NK-92 treated with Interleukin-12 subunit alpha and Interleukin-12 subunit beta, amount 100 ng/mL, for 24 hours (cell line): ENCODE measurements around the gene GRPEL2.

Experiments
- DNase-seq: peaks from one replicate; lab custom pipeline; 2025; lab: John Stamatoyannopoulos, UW

The GRPEL2 gene

DNA sequence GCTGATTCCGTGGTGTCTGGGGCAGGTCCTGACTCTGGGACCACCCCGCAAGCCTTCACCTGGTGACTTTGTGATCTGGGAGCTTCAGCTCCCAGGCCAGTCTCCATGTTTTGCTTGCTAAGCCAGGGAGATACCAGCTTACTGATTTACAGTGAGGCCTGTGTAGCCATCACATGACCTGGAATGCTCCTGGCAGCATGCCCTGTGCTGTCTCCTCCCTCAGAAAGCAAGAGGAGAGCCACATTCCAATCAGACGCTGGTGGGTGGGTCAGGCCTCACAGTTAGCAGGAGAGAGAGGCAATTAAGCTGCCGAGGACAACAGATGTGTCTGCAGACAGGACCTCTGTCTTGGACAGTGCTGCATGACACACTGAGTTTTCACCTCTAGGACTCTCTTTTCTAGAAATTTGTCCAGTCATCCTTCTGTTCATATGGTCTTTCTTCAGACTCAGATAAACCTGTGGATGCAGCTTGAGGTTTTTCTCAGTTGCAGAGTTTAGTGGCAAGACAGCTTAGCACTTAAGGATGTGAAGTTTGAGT is 24.4 kb upstream of the GRPEL2 start:
- no peak for DNase-seq

DNA sequence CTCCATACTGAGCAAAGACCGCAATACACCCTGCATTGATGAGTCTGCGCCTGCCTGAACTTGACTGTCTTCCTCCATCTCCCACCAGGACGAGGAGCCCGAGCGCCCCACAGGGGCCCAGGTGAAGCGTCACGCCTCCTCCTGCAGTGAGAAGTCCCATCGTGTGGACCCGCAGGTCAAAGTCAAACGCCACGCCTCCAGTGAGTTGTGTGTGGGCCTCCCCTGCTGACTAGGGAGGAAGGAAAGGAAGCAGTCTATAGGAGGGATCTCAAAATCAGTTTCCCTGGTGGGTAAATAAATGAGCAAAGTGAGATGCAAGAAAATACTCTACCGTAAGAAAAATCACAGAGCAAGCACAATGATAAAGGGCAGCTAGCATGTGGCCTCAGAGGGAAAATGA is 22.8 kb upstream of the GRPEL2 start:
- no peak for DNase-seq

DNA sequence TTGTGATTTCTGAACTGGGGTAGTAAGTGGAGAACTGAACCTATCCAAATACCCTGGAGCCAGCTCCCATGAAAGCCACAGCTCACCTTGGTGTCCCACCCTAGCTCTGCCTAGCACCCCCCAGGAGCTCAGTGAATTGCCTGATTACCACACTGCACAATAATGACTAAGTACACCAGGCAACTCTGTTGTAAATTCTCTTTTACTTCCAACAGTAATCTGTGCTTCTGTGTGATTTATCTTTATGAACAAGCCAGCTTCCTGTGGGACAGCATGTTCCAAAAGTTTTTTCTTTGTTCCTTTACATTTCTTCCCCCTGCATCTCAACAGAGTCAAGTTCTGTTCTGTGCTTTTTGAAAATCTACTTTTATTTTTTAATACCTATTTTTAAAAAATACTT is 22.1 kb upstream of the GRPEL2 start:
- DNase-seq = no peak

DNA sequence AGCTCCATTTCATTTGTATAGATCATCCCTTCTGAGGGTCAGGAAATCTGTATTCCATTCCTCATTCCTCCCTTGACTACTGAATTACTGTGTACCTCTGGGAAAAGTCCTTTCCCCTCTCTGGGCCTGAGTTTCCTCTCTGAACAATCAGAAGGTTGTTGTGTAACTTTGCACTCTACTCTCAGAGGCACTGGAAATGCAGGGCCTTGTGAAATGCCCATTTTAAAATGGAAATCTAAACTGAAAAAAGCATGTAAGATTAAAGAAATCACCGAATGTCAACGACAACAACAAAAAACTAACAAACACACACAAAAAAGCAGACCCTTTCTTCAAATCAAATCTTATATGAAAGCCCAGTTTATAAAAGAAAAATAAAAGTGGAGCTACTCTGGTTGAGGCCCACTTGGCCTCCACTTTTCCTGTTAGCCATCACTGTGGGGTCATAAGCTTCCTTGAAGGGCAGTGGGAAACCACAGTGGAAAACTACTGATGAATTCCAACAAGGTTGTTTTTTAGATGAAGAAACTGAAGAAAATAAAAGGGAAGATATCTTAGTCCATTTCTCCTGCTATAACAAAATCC is 21.6 kb upstream of the GRPEL2 start:
- no peak for DNase-seq

DNA sequence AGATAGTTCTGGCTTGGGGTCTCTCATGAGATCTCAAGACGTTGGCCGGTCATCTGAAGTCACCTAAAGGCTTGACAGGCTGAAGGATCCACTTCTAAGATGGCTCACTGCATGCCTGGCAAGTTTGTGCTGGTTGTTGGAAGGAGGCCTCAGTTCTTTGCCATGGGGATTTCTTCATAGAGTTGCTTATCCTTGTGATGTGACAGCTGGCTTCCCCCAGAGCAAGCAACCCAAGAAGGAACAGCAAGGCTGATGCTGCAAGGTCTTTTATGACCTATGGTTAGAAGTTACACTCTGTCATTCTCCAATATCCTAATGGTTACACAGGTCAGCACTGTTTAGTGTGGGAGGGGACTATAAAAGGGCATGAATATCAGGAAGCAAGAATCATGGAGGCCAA is 20.7 kb upstream of the GRPEL2 start:
- no peak for DNase-seq

DNA sequence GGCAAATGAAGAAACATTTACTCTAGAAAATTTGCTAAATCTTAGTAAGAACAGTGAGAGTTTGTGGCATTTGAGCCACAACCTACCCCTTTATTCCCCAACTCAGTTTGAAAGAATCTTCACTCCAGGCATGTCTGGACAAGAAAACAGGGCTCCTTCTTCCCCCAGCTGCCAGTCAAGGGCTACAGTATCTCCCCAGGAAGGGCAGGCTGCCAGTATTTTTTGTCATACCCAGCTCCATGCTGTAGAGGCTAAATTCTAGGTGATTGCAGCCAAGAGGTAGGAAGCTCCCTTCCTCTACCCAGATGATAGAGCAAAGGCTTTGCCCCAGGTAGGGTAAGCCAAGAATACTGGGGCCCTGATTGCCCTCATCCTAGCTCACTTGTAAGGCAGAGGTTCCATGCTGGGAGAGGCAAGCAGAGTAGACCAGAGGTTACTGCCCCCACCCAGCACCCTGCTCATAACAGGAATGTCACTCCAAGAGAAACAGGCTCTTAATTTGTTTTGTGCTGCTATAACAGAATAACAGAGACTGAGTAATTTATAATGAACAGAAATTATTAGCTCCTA is 20.0 kb upstream of the GRPEL2 start:
- DNase-seq = no peak

DNA sequence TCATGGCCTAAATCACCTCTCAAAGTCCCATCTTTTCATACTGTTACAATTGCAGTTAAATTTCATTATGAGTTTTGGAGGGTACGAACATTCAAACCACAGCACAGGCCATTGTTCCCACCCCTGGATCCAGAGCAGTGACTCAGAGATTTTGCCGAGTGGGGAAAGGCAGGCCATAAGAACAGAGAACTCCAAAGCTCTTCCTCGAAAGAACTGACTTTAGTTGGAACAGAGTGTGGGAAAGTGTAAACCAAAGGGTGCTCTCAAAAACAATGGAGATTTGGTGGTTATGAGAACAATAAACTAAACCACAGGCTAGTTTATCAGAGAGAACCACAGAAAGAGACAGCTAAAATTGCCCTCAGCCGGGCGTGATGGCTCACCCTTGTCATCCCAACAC is 19.4 kb upstream of the GRPEL2 start:
- no peak for DNase-seq

DNA sequence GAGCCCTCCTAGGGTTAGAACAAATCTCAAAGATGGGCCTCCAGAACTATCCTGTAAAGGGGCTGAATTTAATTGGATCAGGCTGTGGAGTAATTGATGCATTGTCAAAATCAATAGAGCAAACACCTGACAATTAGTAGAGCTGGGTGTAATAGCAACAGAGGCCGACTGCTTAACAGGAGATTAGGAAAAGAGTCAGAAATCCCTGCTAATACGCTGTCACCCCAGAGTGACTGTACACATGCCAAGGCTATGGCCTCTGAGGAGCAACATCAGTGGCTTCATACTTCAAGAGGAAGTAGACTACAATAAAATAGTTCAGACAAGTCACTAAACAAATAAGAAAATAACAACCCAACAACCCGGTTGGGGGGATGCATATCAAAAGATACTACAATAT is 18.7 kb upstream of the GRPEL2 start:
- no peak for DNase-seq

DNA sequence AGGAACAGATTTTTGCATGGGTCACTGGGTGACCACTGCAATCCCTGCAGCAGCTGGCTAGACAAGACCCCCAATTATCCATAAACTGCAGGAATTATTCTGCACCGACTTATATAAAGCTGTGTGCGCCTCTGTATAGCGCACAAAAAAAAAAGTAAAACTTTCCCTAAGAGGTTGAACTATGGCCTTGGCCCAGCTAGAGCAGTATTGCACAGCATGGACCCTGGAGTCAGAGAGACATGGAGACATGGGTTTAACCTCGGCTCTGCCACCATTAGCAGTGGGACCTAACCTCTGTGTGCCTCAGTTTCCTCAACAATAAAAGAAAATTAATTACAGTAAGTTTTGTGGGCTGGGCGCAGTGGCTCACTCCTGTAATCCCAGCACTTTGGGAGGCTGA is 17.1 kb upstream of the GRPEL2 start:
- DNase-seq = no peak

DNA sequence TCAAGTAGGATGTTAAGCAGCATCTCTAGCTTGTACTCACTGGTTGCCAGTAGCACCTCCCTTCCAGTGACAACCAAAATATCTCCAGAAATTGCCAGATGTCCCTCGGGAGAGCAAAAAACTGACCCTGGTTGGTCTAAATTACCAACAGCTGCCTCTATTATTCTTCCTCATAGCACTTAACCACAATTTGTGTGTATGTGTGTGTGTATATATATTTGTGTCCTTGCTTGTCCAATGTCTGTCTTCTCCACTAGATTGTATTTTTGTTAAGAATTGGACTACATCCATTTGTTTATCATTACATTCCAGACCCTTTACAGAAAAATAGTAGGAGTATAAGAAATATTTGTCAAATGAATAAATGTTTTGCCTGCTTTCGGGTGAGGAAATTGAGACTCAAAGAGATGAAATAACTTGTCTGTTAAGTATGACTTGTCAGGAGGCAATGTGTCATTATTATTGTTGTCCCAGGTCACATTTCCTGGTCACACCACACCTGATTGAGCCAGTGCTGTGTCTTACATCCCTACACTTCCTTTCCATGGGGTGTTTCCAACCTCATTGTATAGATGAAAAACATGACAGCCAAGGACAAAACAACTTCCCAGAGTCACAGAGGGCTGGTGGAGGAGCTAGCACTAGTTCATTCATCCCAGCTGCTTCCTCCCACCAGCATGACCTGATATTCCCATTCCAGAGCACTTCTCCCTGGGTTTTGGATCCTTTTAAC is 11.4 kb upstream of the GRPEL2 start:
- DNase-seq = no peak

DNA sequence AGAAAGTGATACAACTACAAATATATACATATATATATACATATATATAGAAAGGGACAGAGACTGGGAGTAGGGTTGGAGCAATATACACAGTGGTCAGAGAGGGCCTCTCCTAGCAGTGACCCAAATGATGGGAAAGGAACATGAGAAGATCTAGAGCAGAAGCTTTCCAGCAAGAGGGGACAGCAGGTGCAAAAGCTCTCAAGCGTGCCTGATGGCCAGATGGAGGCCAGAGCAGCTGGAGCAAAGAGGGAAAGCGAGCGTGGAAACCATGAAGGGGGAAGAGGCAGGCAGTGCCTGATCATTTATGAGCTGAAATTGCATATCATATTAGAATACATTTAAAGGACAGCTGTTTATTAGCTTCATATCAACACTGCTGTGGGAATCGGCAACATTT is 7.6 kb upstream of the GRPEL2 start:
- no peak for DNase-seq

DNA sequence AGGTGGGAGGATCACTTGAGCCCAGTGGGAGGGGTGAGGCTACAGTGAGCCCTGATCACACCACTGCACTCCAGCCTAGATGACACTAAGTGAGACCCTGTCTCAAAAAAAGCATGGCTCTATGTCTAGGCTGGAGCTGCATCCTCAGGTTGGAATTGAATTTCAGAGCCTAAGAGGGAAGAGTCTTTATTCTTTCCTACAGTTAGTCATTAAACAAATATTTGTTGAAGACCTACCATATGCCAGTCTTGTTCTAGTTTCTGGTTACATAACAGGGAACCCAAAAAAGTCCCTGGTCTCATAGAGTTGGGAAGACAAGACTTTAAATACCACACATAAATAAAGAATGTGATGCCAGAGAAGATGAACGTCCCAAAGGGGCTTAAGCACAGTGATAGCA is 6.9 kb upstream of the GRPEL2 start:
- no peak for DNase-seq

DNA sequence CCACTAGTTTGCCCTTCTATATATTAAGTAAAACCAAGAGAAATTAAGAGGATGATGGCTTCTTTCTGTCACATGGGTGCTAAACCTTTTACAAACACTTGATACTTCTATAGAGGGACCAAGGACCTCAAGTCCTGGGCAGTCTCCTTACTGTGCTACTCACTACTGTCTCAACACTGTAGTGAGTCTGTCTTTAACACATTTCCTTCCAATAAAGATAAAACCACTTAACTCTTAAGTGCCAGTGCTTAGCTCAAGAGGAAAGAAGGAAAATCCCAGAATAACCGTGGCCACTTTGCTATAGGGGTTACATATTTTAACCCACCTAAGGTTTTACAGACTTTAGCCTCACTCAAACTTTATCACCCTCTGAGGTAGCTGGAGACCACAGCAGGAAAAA is 4.4 kb upstream of the GRPEL2 start:
- DNase-seq = no peak

DNA sequence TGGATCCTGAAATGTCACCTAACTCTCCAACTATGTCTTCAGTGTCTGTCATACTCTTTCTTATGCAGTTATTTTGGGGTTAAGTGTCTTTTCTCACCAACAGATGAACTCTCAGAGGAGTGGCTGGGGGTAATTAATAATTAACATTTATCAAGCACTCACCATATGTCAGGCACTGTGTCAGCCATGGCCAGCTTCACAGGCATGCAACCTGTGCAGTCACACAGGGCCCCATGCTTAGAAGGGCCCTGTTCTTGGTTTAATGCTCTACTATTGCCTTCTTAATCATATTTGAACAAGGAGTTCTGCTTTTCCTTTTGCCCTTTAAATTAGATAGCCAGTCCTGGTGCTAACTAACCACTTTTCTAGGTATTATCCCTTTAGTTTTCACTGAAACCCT is 3.4 kb upstream of the GRPEL2 start:
- no peak for DNase-seq

DNA sequence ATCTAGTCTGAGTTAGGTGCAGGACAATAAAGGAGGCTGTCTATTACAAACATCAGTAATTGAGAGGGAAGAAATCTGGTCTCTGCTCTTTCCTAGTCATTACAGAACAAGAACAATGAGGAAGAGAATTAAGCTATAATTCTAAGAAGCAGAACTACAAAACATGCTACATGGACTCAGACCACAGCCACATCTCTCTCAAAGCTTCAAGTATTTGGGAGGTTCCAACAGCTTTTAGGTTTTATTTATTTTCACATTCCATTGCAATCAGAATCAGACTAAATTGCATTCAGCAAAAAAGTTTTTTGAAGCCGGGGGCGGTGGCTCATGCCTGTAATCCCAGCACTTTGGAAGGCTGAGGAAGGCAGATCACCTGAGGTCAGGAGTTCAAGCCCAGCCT is 1.1 kb upstream of the GRPEL2 start:
- no peak for DNase-seq

DNA sequence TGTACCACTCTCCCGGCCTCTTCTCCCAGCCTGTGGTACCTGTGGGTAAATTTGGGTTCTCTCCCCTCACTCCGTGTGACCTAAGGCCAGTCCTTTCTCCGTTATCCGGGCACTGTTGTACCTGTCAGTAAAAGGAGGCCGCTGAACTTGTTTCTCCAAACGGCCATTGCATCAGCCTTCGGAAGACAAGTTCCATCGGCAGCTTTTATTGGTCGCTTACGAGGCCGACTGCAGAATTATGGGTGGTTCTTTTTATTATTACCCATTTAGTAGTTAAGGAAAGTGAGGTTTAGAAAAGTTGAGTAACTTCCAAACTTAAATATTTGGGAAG is 558 bp downstream of the GRPEL2 start:
- no peak for DNase-seq

DNA sequence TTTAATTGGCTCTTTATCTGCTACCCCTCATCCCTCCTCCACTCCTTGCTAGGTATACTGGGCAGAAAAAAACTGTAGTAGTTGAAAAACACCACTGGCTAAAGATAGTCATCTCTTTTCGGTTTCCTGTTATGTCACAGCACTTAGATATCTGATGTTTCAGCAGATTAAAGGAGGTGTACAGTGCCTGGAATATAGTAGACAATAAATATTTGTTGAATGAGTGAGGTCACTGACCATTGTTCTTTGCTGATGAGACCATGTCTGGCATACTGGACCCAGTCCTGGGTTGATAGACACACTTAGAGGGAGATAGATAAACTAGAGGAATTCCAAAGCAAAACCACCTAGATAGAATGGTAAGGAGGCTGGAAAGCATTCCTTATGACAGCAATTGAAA is 3.2 kb downstream of the GRPEL2 start:
- DNase-seq = no peak

DNA sequence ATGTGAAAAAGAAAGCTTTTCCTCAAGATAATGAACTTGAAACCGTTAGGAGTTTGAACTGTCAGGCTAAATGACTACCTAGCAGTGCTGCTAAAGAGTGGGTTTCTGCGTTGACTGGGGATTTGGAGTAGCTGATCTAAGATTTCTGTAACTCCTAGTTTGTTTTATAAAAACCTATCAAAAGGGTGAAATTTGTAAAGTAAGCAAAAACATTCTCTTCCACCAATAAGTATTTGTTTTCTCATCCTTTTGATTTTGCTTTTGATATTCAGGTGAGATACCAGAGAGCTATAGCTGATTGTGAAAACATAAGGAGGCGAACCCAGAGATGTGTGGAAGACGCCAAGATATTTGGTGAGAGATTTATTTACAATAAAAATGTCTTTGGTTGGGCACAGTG is 4.1 kb downstream of the GRPEL2 start:
- DNase-seq = no peak

DNA sequence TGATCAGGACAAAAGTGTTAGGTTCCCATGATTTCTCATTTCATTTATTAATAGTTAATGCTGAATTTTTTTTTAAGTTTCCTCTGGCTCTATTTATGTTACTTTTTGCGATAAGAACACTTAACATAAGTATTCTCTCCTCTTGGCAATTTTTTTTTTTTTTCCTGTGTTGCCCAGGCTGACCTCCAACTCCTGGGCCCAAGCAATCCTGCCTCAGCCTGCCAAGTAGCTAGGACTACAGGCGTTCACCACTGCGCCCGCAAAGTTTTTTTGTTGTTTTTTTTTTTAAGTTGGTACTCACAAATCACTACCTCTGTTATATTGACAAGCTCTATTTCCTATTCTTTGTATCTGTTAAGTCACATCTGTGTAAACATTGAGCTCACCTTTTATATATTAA is 6.9 kb downstream of the GRPEL2 start:
- no peak for DNase-seq

DNA sequence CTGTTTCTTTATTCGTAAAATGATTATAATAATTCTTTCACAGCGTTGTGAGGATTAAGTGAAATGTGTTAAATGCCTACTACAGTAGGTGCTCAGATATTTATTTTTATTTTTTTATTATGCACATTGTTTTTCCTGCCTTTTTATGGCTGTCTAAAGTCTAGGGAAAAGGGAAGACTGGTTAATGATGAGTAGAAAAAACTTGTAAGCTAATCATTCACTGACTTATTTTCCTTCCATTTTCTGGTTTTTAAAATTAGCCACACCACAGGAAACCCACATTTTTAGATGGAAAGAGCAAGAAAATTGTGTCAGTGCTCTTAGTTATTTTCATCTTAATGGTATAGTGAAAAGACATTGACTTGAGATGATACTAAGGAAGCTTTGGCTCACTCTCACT is 8.6 kb downstream of the GRPEL2 start:
- DNase-seq = no peak

DNA sequence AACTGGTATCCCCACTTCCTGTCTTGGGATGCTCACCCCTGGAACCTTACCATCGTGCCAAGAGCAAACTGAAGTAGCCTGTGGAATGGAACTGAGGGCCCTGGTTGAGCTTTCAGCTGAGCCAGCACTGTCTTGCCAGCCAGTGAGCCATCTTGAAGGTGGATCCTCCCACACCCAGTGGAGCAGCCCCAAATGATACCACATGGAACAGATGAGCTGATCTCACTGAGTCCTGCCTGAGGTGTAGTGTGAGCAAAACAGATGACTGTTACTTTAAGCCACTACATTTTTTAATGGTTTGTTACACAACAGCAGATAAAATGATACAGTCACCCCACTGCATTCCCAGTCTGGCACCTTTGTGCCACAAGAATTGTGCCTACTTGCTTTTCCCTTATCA is 10.4 kb downstream of the GRPEL2 start:
- DNase-seq = no peak

DNA sequence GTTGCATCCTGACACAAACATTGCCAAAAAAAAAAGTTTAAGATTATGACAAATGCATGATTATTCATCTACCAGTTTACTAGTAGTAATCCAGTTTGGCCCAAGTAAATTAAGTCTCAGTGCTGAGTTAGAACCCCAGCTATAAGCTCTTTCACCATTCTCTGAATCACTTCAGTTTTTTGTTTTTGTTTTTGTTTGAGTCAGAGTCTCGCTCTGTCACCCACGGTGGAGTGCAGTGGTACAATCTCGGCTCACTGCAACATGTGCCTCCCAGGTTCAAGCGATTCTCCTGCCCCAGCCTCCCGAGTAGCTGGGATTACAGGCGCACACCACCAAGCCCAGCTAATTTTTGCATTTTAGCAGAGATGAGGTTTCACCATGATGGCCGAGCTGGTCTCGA is 11.1 kb downstream of the GRPEL2 start:
- no peak for DNase-seq

DNA sequence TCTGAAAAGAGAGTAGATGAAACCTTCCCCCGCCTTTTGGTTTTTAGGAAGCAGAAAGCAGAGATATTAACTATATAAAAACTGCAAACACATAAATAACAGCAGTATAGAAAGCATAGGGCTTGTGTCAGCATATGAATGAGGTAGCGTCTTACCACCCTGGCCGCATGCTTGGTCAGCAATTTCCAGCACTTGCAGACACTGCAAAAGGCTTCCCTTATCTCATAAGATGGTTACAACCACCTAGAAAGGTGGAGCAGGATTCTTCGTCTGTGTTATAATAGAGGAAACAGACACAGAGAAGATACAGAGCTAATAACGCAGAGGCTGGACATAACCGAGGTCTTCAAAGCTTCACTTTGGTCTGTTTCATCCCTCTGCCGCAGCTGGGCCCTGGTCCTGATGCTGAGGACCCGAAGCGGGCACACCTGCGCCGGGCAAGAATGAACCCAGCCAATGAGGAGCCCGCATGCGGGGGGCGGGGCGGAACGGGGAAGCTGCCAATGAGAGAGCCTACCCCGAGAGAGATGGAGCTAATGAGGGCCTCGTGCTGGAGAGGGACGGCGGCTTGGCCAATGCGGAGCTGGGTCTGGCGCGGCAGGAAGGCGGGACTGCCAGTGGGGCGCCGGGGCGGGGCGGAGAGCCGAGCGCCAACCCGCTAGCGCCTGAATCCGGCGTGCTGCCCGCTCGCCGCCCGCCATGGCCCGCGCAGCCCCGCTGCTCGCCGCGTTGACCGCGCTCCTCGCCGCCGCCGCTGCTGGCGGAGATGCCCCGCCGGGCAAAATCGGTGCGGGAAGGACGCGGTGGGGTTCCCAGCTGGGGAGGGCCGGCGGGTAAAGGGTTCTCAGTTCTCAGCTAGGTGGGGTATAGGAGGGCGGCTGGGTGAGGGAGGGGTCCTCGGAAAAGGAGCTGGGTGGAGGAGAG is 12.3 kb downstream of the GRPEL2 start, which contains the start of gene PCYOX1L:
Gene PCYOX1L, plus strand, starts transcription at position 677 of the 924 bp plus-strand sequence. Its CDS starts 23 bp downstream, at position 700.
- DNase-seq = peak; percentile 96
